ENCODE measurements around the gene SPOCK2.

- TF ChIP-seq CTCF (IDR thresholded peaks at IDR 0.05; ENCODE audit: poor library complexity, severe bottlenecking) (no peak), TAF1 (IDR thresholded peaks at IDR 0.05; ENCODE audit: low read depth) (no peak), POLR2AphosphoS5 (IDR thresholded peaks at IDR 0.05) (no peak)
These were observed 14.4 kb downstream of the SPOCK2 start for GRCh38 chr10:72073708-72074573.
